Peyer's patch (tissue), 4 donors: ENCODE results near the gene DOCK1. TPM values are rescaled to one million over a fixed set of nuclear protein-coding genes. Genes with fewer than 3 reads are reported as not detected.

Source experiments
- DNase-seq, 3 donors: peaks; one replicate each; pipeline ENCODE4 v3.0.0-alpha.2; 2017 to 2019
- H3K27ac ChIP-seq, 4 donors: fragments of 200-600 bp; sonication (generic); one replicate each; pipeline ENCODE4 v1.5.1; 2016 to 2019
- H3K27me3 ChIP-seq, 2 donors: fragments of 200-600 bp; sonication (generic); one replicate each; pipeline ENCODE4 v1.5.1; 2019
- H3K36me3 ChIP-seq, 3 donors: fragments of 200-600 bp; sonication (generic); one replicate each; pipeline ENCODE4 v1.5.1; 2016 to 2019
- H3K4me1 ChIP-seq, 4 donors: fragments of 200-600 bp; sonication (generic); one replicate each; pipeline ENCODE4 v1.5.1; 2016 to 2019
- H3K4me3 ChIP-seq, 4 donors: fragments of 200-600 bp; sonication (generic); 1 replicate in 3 of 4; 2 replicates in 1 of 4; pipeline ENCODE4 v1.5.1; 2016 to 2019; ENCODE audit warnings: mild to moderate bottlenecking in 1 of 4
- H3K9me3 ChIP-seq, 4 donors: fragments of 200-600 bp; sonication (generic); one replicate each; pipeline ENCODE4 v1.5.1; 2016 to 2019; ENCODE audit warnings: mild to moderate bottlenecking in 1 of 4
- POLR2A ChIP-seq, 2 donors: fragments of 450-650 bp; IDR thresholded peaks; one replicate each; pipeline ENCODE4 v1.5.1; 2017; ENCODE audit warnings: antibody characterized with exemption in 2 of 2, mild to moderate bottlenecking in 2 of 2, moderate library complexity in 2 of 2
- total RNA-seq, 4 donors: library from RNA; depleted of rRNA; stranded (reverse); fragments of >200 nt; gene quantifications; one replicate each; pipeline ENCODE4 v1.1.0, GENCODE V29; 2016
- TF ChIP-seq, protein P1 (sequence below), 6 experiments: fragments of 450-650 bp in 4 of 6; fragments of 200-600 bp in 2 of 6; sonication (generic) in 1 of 6; IDR thresholded peaks; one replicate each; pipeline ENCODE4 v1.5.1; 2017 to 2019; ENCODE audit warnings: antibody characterized with exemption in 6 of 6, mild to moderate bottlenecking in 3 of 6, moderate library complexity in 1 of 6

DOCK1 gene
- total RNA-seq, 4 donors from 2014 or later, result 42.0 to 117 (median 92.2) TPM

DNA sequence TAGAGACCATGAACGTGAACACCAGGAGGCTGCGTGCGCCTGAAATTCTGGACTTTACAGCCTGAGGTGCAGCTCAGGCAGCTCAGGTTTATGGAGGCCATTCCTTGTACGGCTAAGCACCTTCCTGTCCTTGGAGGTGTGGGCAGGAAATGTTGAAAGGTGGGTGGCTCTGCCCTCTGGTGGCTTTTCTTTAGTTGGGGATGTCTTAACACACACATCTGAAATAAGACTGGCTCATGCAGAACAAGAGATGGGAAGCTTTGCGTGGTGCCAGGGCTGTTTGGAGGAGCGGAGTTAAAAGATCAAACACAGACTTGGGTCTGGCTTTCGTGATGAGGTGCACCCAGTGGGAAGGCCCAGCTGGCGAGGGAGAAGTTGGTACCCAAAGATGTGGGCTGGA lies 64.1 kb downstream of the DOCK1 start:
- peak in 1 of 3 donors; percentile 52 for DNase-seq

DNA sequence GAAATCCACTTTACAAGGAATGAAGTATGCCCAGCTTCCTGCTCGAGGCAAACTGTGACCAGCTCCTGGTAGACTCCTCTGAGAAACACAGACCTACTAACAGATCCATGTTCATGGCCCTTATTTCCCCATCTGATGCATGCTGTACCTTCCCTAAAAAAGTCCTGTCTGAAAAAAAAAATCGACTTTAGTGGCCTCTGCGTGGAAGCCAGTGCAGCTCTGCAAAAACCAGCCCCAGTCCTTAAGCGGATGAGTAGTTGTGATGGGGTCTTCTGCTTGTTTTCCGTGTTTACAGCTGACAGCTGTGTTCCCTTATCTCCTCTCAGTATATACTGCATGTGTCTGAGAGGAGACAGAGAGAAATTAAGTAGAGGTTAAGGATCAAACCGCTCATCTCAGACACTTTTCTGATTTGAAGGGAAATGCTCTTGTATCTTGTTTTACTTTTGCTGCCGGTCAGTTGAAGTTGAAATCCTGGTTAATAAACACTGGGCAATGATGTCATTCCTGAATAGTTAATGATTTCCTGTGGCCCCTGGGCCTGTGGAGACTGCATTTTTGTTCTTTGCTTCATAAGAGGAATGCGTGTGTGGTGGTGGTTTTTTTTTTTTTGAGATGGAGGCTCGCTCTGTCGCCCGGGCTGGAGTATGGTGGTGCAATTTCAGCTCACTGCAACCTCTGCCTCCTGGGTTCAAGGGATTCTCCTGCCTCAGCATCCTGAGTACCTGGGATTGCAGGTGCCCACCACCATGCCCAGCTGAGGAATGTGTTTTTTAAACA lies 67.6 kb downstream of the DOCK1 start:
- peaks cover 0 to 20% (median 0%) of the 10 kb centered on the region in 3 donors for H3K36me3 ChIP-seq
- H3K9me3 ChIP-seq, result no peaks in the 10 kb centered on the region
- DNase-seq, result no peak
- no peak for TF ChIP-seq POLR2A (IDR thresholded peaks at IDR 0.05)
- TF ChIP-seq, protein P1, sequence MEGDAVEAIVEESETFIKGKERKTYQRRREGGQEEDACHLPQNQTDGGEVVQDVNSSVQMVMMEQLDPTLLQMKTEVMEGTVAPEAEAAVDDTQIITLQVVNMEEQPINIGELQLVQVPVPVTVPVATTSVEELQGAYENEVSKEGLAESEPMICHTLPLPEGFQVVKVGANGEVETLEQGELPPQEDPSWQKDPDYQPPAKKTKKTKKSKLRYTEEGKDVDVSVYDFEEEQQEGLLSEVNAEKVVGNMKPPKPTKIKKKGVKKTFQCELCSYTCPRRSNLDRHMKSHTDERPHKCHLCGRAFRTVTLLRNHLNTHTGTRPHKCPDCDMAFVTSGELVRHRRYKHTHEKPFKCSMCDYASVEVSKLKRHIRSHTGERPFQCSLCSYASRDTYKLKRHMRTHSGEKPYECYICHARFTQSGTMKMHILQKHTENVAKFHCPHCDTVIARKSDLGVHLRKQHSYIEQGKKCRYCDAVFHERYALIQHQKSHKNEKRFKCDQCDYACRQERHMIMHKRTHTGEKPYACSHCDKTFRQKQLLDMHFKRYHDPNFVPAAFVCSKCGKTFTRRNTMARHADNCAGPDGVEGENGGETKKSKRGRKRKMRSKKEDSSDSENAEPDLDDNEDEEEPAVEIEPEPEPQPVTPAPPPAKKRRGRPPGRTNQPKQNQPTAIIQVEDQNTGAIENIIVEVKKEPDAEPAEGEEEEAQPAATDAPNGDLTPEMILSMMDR (IDR thresholded peaks at IDR 0.05), result no peak
- no peak overlapping the region for H3K4me3 ChIP-seq
- no peaks in the 10 kb centered on the region for H3K27me3 ChIP-seq
- peak overlapping the region in 1 of 4 donors; percentile 15 for H3K27ac ChIP-seq
- no peaks in the 10 kb centered on the region for H3K4me1 ChIP-seq

More for the DNA sequence above, 64.1 kb downstream of the DOCK1 start:
- Histone ChIP-seq H3K27ac (no peak overlapping the region), H3K27me3 (no peaks in the 10 kb centered on the region), H3K9me3 (no peaks in the 10 kb centered on the region), H3K4me3 (no peak overlapping the region), H3K4me1 (no peaks in the 10 kb centered on the region), H3K36me3 (peaks cover 0 to 12% (median 0%) of the 10 kb centered on the region in 3 donors)
- TF ChIP-seq, protein P1 (IDR thresholded peaks at IDR 0.05), result peak in 3 of 6 experiments; percentile 22 to 53 (median 39)
- TF ChIP-seq POLR2A (IDR thresholded peaks at IDR 0.05), result no peak

DNA sequence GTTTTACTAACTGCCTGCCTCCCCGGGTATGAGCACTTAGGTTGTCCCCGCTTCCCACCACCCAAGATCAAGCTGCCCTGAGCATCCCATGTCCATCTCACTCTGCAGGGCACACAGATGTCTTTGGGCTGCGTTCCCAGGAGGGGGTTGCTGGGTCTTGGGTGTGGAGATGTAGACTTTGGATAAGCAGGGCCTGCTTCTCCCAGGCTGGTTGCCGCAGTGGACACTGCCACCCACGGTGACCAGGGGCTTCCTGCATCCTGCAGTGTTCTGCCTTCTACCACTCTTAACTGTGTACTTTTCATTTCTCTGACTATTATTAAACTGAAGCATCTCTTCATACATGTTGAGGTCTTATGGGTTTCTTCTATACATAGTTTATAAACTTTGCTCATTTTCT lies 70.0 kb downstream of the DOCK1 start:
- no peak for DNase-seq
- H3K27ac ChIP-seq, result no peak overlapping the region
- no peaks in the 10 kb centered on the region for H3K27me3 ChIP-seq

DNA sequence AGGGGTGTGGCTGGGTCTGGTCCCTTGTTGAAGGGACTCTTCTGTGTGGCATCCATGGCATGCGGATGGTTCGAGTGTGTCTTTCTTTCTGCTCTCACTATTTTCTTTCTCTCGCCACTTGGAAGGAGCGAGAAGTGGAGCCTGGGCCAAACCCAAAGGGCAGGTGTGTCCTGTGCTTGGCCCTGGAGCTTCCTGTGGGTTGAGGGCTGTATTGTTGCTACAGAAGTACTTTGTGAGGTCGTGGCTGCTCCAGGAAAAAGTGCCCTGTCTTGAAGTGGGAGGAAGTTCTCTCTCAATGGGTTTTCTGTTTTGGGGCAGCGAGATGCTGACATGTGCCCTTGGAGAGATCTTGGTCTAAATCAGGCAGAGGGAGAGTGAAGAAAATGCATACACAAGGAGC lies 72.0 kb downstream of the DOCK1 start:
- H3K4me1 ChIP-seq, result no peaks in the 10 kb centered on the region
- H3K36me3 ChIP-seq, result peaks cover 0 to 29% (median 0%) of the 10 kb centered on the region in 3 donors
- no peaks in the 10 kb centered on the region for H3K27me3 ChIP-seq
- no peak for DNase-seq
- H3K27ac ChIP-seq, result no peak overlapping the region
- no peak overlapping the region for H3K4me3 ChIP-seq
- no peak for TF ChIP-seq POLR2A (IDR thresholded peaks at IDR 0.05)
- TF ChIP-seq, protein P1 (IDR thresholded peaks at IDR 0.05), result no peak
- no peaks in the 10 kb centered on the region for H3K9me3 ChIP-seq

More for the DNA sequence above, 70.0 kb downstream of the DOCK1 start:
- H3K4me1 ChIP-seq, result no peaks in the 10 kb centered on the region
- no peak overlapping the region for H3K4me3 ChIP-seq
- no peaks in the 10 kb centered on the region for H3K9me3 ChIP-seq
- H3K36me3 ChIP-seq, result peaks cover 0 to 35% (median 0%) of the 10 kb centered on the region in 3 donors
- TF ChIP-seq, protein P1 (IDR thresholded peaks at IDR 0.05), result no peak
- TF ChIP-seq POLR2A (IDR thresholded peaks at IDR 0.05), result no peak

DNA sequence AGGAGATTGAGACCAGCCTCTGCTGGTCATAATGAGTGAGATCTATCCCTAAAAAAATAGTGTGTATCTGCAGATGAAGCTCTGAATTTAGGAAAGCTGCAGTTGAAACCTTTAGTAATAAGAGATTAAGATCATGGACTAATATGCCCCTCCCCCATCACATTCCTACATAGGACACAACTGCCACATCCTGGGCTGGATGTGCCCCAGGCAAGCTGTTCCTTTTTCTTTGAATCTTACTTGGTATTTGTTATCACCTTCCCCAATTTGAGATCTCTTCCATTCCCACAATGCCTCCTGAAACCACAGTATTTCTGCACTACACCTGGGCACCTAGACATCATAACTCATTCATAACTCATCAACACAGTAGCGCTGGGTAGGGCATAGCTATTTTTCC lies 74.1 kb downstream of the DOCK1 start:
- DNase-seq, result no peak
- Histone ChIP-seq H3K4me1 (no peaks in the 10 kb centered on the region), H3K27me3 (no peaks in the 10 kb centered on the region), H3K36me3 (peaks cover 0 to 25% (median 0%) of the 10 kb centered on the region in 3 donors), H3K27ac (no peak overlapping the region), H3K4me3 (no peak overlapping the region), H3K9me3 (no peaks in the 10 kb centered on the region)
- TF ChIP-seq, protein P1 (IDR thresholded peaks at IDR 0.05), result no peak
- no peak for TF ChIP-seq POLR2A (IDR thresholded peaks at IDR 0.05)
